ENCODE data around the gene CLIP4.
A peak's percentile ranks its signal among the peaks of the same experiment; 100 is the strongest.

CLIP4 gene

DNA sequence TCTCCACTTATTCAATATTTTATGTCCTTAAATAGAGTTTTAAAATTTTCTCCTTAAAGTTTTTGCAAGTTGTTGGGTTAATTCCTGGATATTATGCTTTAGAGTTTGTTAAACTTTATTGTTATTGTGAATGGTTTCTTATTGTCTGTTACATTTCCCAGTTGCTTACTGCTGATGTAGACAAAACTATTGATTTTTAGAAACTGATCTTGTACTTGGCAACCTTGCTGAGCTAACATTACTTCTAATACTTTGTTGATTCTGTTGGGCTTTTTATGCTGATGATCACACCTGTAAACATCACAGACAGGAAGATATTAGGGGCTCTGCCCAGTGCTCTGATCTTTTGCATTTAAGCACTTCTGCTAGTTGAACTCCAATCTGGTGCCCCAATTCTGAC is 2.8 kb upstream of the CLIP4 start:
- H3K36me3 ChIP-seq (ENCODE audit: control insufficient read depth in 1 of 2, insufficient read depth in 2 of 2, low read depth in 1 of 2, low read length in 2 of 2), result no peaks in the 10 kb centered on the region
- no peak overlapping the region for H2AFZ ChIP-seq (ENCODE audit: low read depth, low read length)
- H2AK5ac ChIP-seq (ENCODE audit: low read length, severe bottlenecking), result no peak overlapping the region
- H2BK120ac ChIP-seq (ENCODE audit: low read depth, low read length), result no peak overlapping the region
- H3K27ac ChIP-seq (ENCODE audit: low read length, poor library complexity, severe bottlenecking), result no peak overlapping the region
- no peak overlapping the region for H3K23ac ChIP-seq (ENCODE audit: low read length in 2 of 2)
- H3K4me1 ChIP-seq (ENCODE audit: control insufficient read depth, insufficient read depth, low read depth, low read length), result peaks cover 12% of the 10 kb centered on the region
- H3K79me1 ChIP-seq (replicated peaks; ENCODE audit: low read length, poor library complexity, severe bottlenecking), result no peaks in the 10 kb centered on the region
- peak overlapping the region in 1 of 2 experiments; percentile 56 for H2BK12ac ChIP-seq (ENCODE audit: low read length in 2 of 2)
- H3K14ac ChIP-seq (ENCODE audit: low read length in 2 of 2), result no peak overlapping the region
- no peak overlapping the region for H3K4me3 ChIP-seq (ENCODE audit: insufficient read depth in 1 of 2, low read depth in 1 of 2, low read length in 2 of 2)
- no peak overlapping the region for H3K4me2 ChIP-seq (ENCODE audit: low read length, poor library complexity, severe bottlenecking)
- H3K9ac ChIP-seq (ENCODE audit: low read length), result no peak overlapping the region
- DNase-seq, result no peak
- peak overlapping the region in 1 of 2 experiments; percentile 15 for H3K18ac ChIP-seq (ENCODE audit: low read depth in 1 of 2, low read length in 2 of 2)
- no peak overlapping the region for H2BK15ac ChIP-seq (ENCODE audit: low read depth, poor library complexity, severe bottlenecking)
- no peaks in the 10 kb centered on the region for H3K27me3 ChIP-seq (ENCODE audit: control insufficient read depth in 1 of 2, insufficient read depth in 1 of 2, low read length in 2 of 2)
- H2BK5ac ChIP-seq (ENCODE audit: low read depth, low read length, poor library complexity, severe bottlenecking), result no peak overlapping the region
- H4K8ac ChIP-seq (ENCODE audit: low read length), result no peak overlapping the region
- no peak overlapping the region for H3K4ac ChIP-seq (ENCODE audit: low read depth in 1 of 2, low read length in 2 of 2)
- no peak overlapping the region for H4K91ac ChIP-seq (ENCODE audit: low read length)
- no peaks in the 10 kb centered on the region for H3K9me3 ChIP-seq (ENCODE audit: control insufficient read depth, low read length)

DNA sequence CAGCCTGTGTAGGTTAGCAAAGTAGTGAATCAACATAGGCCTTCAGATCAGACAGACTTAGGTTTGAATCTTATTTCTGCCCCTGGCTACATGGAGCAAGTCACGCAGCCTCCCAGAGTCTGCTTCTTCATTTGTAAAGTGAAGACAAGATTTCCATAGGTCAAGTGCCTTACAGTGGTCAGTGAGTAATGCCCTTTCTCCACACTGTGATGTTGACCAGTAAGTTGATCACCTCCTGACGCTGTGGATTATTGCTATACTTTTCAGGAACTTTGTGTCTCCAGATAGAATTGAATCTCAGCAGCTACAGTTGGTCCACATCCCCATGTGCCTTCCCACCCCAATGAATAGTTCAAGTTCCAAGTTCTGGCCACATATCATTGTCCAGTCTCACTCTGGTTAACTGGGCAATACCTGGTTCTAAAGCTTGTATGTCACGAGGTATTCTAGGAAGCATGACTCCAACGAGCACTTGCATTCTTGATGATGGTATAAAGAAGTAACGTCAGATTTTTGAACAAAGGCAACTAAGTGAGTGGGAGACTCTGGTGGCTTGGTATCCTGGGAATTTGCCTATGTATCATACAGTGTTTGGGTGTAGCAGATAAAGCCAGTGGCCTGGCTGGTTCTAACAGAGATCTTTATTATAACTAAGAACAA is 2.1 kb upstream of the CLIP4 start:
- Histone ChIP-seq H2AK5ac (ENCODE audit: low read length, severe bottlenecking) (no peak overlapping the region), H3K27me3 (ENCODE audit: control insufficient read depth in 1 of 2, insufficient read depth in 1 of 2, low read length in 2 of 2) (no peaks in the 10 kb centered on the region), H3K18ac (ENCODE audit: low read depth in 1 of 2, low read length in 2 of 2) (peak overlapping the region in 1 of 2 experiments; percentile 11), H3K9me3 (ENCODE audit: control insufficient read depth, low read length) (no peaks in the 10 kb centered on the region), H3K36me3 (ENCODE audit: control insufficient read depth in 1 of 2, insufficient read depth in 2 of 2, low read depth in 1 of 2, low read length in 2 of 2) (no peaks in the 10 kb centered on the region), H3K4ac (ENCODE audit: low read depth in 1 of 2, low read length in 2 of 2) (peak overlapping the region in 1 of 2 experiments; percentile 29), H2BK12ac (ENCODE audit: low read length in 2 of 2) (peak overlapping the region in 1 of 2 experiments; percentile 56), H3K4me3 (ENCODE audit: insufficient read depth in 1 of 2, low read depth in 1 of 2, low read length in 2 of 2) (no peak overlapping the region), H3K23ac (ENCODE audit: low read length in 2 of 2) (no peak overlapping the region), H3K27ac (ENCODE audit: low read length, poor library complexity, severe bottlenecking) (no peak overlapping the region), H3K4me1 (ENCODE audit: control insufficient read depth, insufficient read depth, low read depth, low read length) (peaks cover 11% of the 10 kb centered on the region), H3K14ac (ENCODE audit: low read length in 2 of 2) (no peak overlapping the region), H4K91ac (ENCODE audit: low read length) (no peak overlapping the region), H2BK5ac (ENCODE audit: low read depth, low read length, poor library complexity, severe bottlenecking) (no peak overlapping the region), H3K4me2 (ENCODE audit: low read length, poor library complexity, severe bottlenecking) (no peak overlapping the region), H3K9ac (ENCODE audit: low read length) (no peak overlapping the region), H2AFZ (ENCODE audit: low read depth, low read length) (no peak overlapping the region), H3K79me1 (replicated peaks; ENCODE audit: low read length, poor library complexity, severe bottlenecking) (no peaks in the 10 kb centered on the region), H4K8ac (ENCODE audit: low read length) (no peak overlapping the region), H2BK120ac (ENCODE audit: low read depth, low read length) (no peak overlapping the region), H2BK15ac (ENCODE audit: low read depth, poor library complexity, severe bottlenecking) (no peak overlapping the region)
- peak; percentile 89 for DNase-seq
- 75% methylated on average over 5 of the region's 5 CpGs for WGBS

DNA sequence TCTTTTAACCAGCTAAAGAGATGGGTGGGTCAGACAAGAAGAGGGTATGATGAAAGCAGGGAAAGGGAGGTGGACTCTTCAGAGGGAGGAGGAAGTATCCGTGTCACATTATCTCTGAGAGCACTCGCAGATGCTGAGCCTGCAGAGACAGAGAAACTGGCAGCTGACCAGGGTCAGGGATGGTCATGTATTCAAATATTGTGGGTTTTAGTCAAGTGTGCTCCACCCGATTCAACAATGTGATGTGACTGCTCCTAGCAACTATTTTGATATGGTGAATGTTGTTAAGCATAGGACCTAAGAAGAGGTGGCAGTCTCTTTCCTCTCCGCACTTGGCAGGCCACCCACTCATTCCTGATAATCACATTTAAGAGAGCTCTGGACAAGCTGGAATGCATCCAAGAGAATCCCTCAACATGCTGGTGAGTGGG is 1.3 kb upstream of the CLIP4 start:
- 4% methylated on average over 2 of the region's 4 CpGs for WGBS
- H4K8ac ChIP-seq (ENCODE audit: low read length), result no peak overlapping the region
- H3K9me3 ChIP-seq (ENCODE audit: control insufficient read depth, low read length), result no peaks in the 10 kb centered on the region
- DNase-seq, result peak; percentile 89
- H2BK12ac ChIP-seq (ENCODE audit: low read length in 2 of 2), result peak overlapping the region in 1 of 2 experiments; percentile 97
- H4K91ac ChIP-seq (ENCODE audit: low read length), result no peak overlapping the region
- peaks cover 14% of the 10 kb centered on the region for H3K4me1 ChIP-seq (ENCODE audit: control insufficient read depth, insufficient read depth, low read depth, low read length)
- no peaks in the 10 kb centered on the region for H3K36me3 ChIP-seq (ENCODE audit: control insufficient read depth in 1 of 2, insufficient read depth in 2 of 2, low read depth in 1 of 2, low read length in 2 of 2)
- no peak overlapping the region for H3K4ac ChIP-seq (ENCODE audit: low read depth in 1 of 2, low read length in 2 of 2)
- no peak overlapping the region for H3K23ac ChIP-seq (ENCODE audit: low read length in 2 of 2)
- no peak overlapping the region for H3K14ac ChIP-seq (ENCODE audit: low read length in 2 of 2)
- no peak overlapping the region for H3K18ac ChIP-seq (ENCODE audit: low read depth in 1 of 2, low read length in 2 of 2)
- H3K9ac ChIP-seq (ENCODE audit: low read length), result peak overlapping the region; percentile 86
- H3K27me3 ChIP-seq (ENCODE audit: control insufficient read depth in 1 of 2, insufficient read depth in 1 of 2, low read length in 2 of 2), result no peaks in the 10 kb centered on the region
- no peak overlapping the region for H3K4me3 ChIP-seq (ENCODE audit: insufficient read depth in 1 of 2, low read depth in 1 of 2, low read length in 2 of 2)
- no peaks in the 10 kb centered on the region for H3K79me1 ChIP-seq (replicated peaks; ENCODE audit: low read length, poor library complexity, severe bottlenecking)
- H2AFZ ChIP-seq (ENCODE audit: low read depth, low read length), result no peak overlapping the region
- no peak overlapping the region for H2AK5ac ChIP-seq (ENCODE audit: low read length, severe bottlenecking)
- no peak overlapping the region for H3K27ac ChIP-seq (ENCODE audit: low read length, poor library complexity, severe bottlenecking)
- no peak overlapping the region for H2BK5ac ChIP-seq (ENCODE audit: low read depth, low read length, poor library complexity, severe bottlenecking)
- H3K4me2 ChIP-seq (ENCODE audit: low read length, poor library complexity, severe bottlenecking), result no peak overlapping the region
- no peak overlapping the region for H2BK15ac ChIP-seq (ENCODE audit: low read depth, poor library complexity, severe bottlenecking)
- H2BK120ac ChIP-seq (ENCODE audit: low read depth, low read length), result no peak overlapping the region

DNA sequence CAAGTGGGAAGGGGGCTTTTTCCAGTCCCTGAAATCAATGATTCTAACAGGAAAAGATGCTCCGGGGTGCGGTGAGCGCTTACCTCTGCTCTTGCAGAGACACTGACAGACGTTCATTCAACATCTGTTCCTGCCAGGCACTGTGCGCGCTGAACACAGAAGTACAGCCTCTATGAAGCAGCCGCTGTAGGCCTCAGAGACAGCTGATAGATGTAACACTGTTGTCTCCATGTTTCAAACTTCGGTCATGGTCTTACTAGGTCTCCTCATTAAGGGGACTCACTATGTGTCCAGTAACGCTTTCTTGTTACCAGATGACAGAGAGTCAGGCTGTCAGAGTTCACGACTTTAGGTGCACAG is 649 bp upstream of the CLIP4 start:
- Histone ChIP-seq H3K23ac (ENCODE audit: low read length in 2 of 2) (no peak overlapping the region), H3K27ac (ENCODE audit: low read length, poor library complexity, severe bottlenecking) (peak overlapping the region; percentile 3), H2BK120ac (ENCODE audit: low read depth, low read length) (no peak overlapping the region), H3K4me1 (ENCODE audit: control insufficient read depth, insufficient read depth, low read depth, low read length) (peaks cover 14% of the 10 kb centered on the region), H3K9me3 (ENCODE audit: control insufficient read depth, low read length) (no peaks in the 10 kb centered on the region), H3K4me2 (ENCODE audit: low read length, poor library complexity, severe bottlenecking) (peak overlapping the region; percentile 79), H3K27me3 (ENCODE audit: control insufficient read depth in 1 of 2, insufficient read depth in 1 of 2, low read length in 2 of 2) (no peaks in the 10 kb centered on the region), H4K91ac (ENCODE audit: low read length) (peak overlapping the region; percentile 97), H3K9ac (ENCODE audit: low read length) (peak overlapping the region; percentile 86), H2BK15ac (ENCODE audit: low read depth, poor library complexity, severe bottlenecking) (no peak overlapping the region), H2AFZ (ENCODE audit: low read depth, low read length) (peak overlapping the region; percentile 66), H3K36me3 (ENCODE audit: control insufficient read depth in 1 of 2, insufficient read depth in 2 of 2, low read depth in 1 of 2, low read length in 2 of 2) (no peaks in the 10 kb centered on the region), H3K4ac (ENCODE audit: low read depth in 1 of 2, low read length in 2 of 2) (peak overlapping the region in 1 of 2 experiments; percentile 85), H3K4me3 (ENCODE audit: insufficient read depth in 1 of 2, low read depth in 1 of 2, low read length in 2 of 2) (peak overlapping the region in 1 of 2 experiments; percentile 71), H3K18ac (ENCODE audit: low read depth in 1 of 2, low read length in 2 of 2) (peak overlapping the region; percentile 73 to 94), H2AK5ac (ENCODE audit: low read length, severe bottlenecking) (peak overlapping the region; percentile 68), H3K14ac (ENCODE audit: low read length in 2 of 2) (peak overlapping the region in 1 of 2 experiments; percentile 87), H2BK12ac (ENCODE audit: low read length in 2 of 2) (peak overlapping the region; percentile 91 to 97), H2BK5ac (ENCODE audit: low read depth, low read length, poor library complexity, severe bottlenecking) (no peak overlapping the region), H3K79me1 (replicated peaks; ENCODE audit: low read length, poor library complexity, severe bottlenecking) (no peaks in the 10 kb centered on the region), H4K8ac (ENCODE audit: low read length) (peak overlapping the region; percentile 97)
- 84% methylated on average over 10 of the region's 10 CpGs for WGBS
- DNase-seq, result no peak
